Measurements from ENCODE around the gene PSMC3IP.

- TF ChIP-seq POLR2A (IDR thresholded peaks at IDR 0.05; ENCODE audit: low read length) (no peak), GATA1 (IDR thresholded peaks at IDR 0.05; ENCODE audit: low read depth, low read length) (no peak)
Measured at GRCh38 chr17:42553161-42553818, 24.2 kb downstream of the PSMC3IP start.

Measured in erythroblast (primary cell).